ENCODE measurements around the gene ARL8B. TPM values are rescaled to one million over a fixed set of nuclear protein-coding genes. Genes with fewer than 3 reads are reported as not detected.

Gene ARL8B
- total RNA-seq, 2 donors from 2014 or later: 40.8 to 51.4 TPM

- peaks cover under 1% of the 10 kb centered on the region for H3K36me3 ChIP-seq
- intact Hi-C loops (cut with DNase I): no loop called here
- no peaks in the 10 kb centered on the region for H3K4me1 ChIP-seq
- H3K4me3 ChIP-seq: no peak overlapping the region
- no peak overlapping the region for H3K9ac ChIP-seq (ENCODE audit: low read depth in 2 of 2, low read length in 2 of 2)
- no peak overlapping the region for H3K27ac ChIP-seq
- no peaks in the 10 kb centered on the region for H3K9me3 ChIP-seq
- H3K27me3 ChIP-seq: no peaks in the 10 kb centered on the region
- DNase-seq: no peak
- no peak for TF ChIP-seq CTCF (IDR thresholded peaks at IDR 0.05)
These were observed 97.1 kb downstream of the ARL8B start for GRCh38 chr3:5219216-5219615.

DNA sequence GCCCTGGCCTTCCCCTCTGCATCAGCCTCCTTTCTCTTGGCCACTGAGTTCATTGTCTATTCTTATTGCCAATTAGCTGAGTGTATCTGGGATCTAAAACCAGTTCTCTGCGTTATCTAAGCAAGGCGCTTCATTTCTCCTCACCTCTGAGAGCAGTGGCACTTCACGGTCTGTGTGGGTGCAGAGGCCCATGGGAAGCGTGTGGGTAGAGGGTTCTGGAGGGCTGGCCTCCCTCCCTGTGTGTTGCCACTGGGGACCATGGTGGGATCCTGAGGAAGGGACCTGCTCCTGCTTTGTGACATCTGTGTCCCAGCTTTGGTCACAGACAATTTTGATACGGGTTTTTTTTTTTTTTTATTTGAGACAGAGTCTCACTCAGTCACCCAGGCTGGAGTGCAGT, 98.1 kb downstream of the ARL8B start:
- Histone ChIP-seq H3K4me1 (no peaks in the 10 kb centered on the region), H3K27ac (no peak overlapping the region), H3K9me3 (no peaks in the 10 kb centered on the region), H3K9ac (ENCODE audit: low read depth in 2 of 2, low read length in 2 of 2) (no peak overlapping the region), H3K27me3 (no peaks in the 10 kb centered on the region), H3K4me3 (no peak overlapping the region), H3K36me3 (no peaks in the 10 kb centered on the region)
- DNase-seq: no peak
- TF ChIP-seq CTCF (IDR thresholded peaks at IDR 0.05): no peak
- intact Hi-C loops (cut with DNase I): loop anchor here (10.0 kb wide), 1 partner anchor 85 kb away; no protein-coding TSS in a partner anchor

DNA sequence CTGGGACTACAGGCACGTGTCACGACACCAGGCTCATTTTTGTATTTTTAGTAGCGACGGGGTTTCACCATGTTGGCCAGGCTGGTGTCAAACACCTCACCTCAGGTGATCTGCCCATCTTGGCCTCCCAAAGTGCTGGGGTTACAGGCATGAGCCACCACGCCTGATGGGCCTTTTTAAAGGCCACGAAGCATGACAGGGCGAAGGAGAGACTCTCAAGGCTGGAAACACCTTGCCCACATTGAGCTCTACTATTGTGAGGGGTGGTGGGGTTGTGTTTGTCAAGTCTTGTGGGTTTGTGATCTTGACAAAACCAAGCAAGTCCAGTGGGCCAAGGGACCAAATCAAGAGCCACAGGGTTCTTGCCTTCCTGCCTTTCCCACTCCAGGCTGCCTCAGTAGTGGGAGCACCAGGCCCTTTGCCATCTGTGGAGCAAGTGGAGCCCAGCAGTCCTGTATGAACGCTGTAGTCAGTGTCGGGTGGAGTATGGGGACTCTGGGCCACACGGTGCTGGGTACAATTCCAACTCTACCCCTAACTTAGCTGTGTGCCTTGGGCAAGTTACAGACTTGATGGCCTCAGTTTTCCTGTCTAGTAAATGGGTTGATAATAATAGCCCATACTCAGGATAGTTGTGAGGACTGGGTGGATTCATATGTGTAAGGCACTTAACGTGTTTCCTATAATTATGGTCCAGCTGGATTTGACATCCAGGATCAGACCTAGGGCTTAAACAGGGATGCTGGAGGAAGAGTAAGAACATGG, 98.8 kb downstream of the ARL8B start:
- H3K4me1 ChIP-seq: no peaks in the 10 kb centered on the region
- H3K27ac ChIP-seq: no peak overlapping the region
- intact Hi-C loops (cut with DNase I): loop anchor here (10.0 kb wide), 1 partner anchor 84 kb away; no protein-coding TSS in a partner anchor
- H3K36me3 ChIP-seq: no peaks in the 10 kb centered on the region
- no peak for DNase-seq
- H3K9me3 ChIP-seq: no peaks in the 10 kb centered on the region
- no peak overlapping the region for H3K4me3 ChIP-seq
- no peaks in the 10 kb centered on the region for H3K27me3 ChIP-seq
- H3K9ac ChIP-seq (ENCODE audit: low read depth in 2 of 2, low read length in 2 of 2): no peak overlapping the region
- TF ChIP-seq CTCF (IDR thresholded peaks at IDR 0.05): no peak

- no peaks in the 10 kb centered on the region for H3K36me3 ChIP-seq
- H3K4me3 ChIP-seq: no peak overlapping the region
- H3K27me3 ChIP-seq: no peaks in the 10 kb centered on the region
- H3K9ac ChIP-seq (ENCODE audit: low read depth in 2 of 2, low read length in 2 of 2): no peak overlapping the region
- no peak overlapping the region for H3K27ac ChIP-seq
- no peak for DNase-seq
- H3K9me3 ChIP-seq: no peaks in the 10 kb centered on the region
- TF ChIP-seq CTCF (IDR thresholded peaks at IDR 0.05): no peak
- intact Hi-C loops (cut with DNase I): loop anchor here (10.0 kb wide), 1 partner anchor 83 kb away; no protein-coding TSS in a partner anchor
- H3K4me1 ChIP-seq: no peaks in the 10 kb centered on the region
These were observed 99.6 kb downstream of the ARL8B start for GRCh38 chr3:5221701-5222100.

DNA sequence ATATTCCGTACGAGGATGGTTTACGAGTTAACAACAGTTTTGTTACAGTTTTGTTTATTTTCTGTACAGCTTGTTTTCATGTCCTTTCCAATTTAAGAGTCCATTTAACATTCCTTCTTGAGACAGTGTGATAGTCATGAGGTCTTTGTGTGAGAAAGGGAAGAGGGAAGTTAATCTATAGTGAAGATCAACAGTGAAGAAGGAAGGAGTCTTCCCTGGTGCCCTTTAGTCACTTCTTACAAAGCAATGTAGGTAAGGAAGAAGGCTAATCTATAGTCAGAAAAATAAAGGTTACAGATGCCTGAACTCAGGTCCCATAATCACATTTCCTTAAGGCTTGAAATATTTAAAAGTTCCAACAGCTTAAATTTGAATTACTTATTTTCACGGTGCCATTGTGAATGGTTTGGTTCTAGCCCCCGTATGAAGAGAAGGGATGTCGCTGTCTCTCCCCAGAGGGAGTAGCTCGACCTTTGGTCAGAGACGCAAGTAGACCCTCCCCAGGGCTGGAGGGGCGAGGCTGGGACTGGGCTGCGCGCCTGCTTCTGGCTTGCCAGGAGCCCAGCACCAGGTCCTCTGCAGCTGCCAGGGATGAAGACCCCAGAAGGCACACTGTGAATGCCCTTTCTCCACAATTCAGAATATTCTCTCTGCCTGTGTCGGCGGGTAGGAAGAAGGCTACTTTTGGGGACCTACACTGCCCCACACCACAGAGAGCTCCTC, 100.4 kb downstream of the ARL8B start:
- Histone ChIP-seq H3K9me3 (no peaks in the 10 kb centered on the region), H3K4me3 (no peak overlapping the region), H3K27me3 (no peaks in the 10 kb centered on the region), H3K36me3 (no peaks in the 10 kb centered on the region), H3K27ac (no peak overlapping the region), H3K9ac (ENCODE audit: low read depth in 2 of 2, low read length in 2 of 2) (no peak overlapping the region), H3K4me1 (no peaks in the 10 kb centered on the region)
- TF ChIP-seq CTCF (IDR thresholded peaks at IDR 0.05): no peak
- intact Hi-C loops (cut with DNase I): loop anchor here (10.0 kb wide), 1 partner anchor 82 kb away; no protein-coding TSS in a partner anchor
- no peak for DNase-seq
